HL-60 (cell line): ENCODE results near the gene CFAP74.

Experiments used
- DNase-seq, 2 experiments: peaks; one replicate each; pipeline ENCODE4 v3.0.0-alpha.2; 2010 to 2020; ENCODE audit warnings: low read depth in 1 of 2, low spot score in 1 of 2
- H3K27ac ChIP-seq: fragments of 250-450 bp; sonication (Bioruptor Pico); replicated peaks from 2 replicates; pipeline ENCODE4 v1.5.1; 2020; ENCODE audit warnings: mild to moderate bottlenecking, moderate library complexity
- H3K27me3 ChIP-seq: fragments of 250-450 bp; sonication (Bioruptor Pico); 2 replicates; pipeline ENCODE4 v1.5.1; 2021; ENCODE audit warnings: mild to moderate bottlenecking, moderate library complexity; ENCODE audit not compliant: insufficient read depth, poor library complexity, severe bottlenecking
- H3K4me3 ChIP-seq: replicated peaks from 2 replicates; pipeline ENCODE4 v1.5.1; 2011; ENCODE audit warnings: mild to moderate bottlenecking, control low read depth, low read length; ENCODE audit not compliant: insufficient read depth
- CTCF ChIP-seq: IDR thresholded peaks from one replicate; pipeline ENCODE4 v1.5.1; 2011; ENCODE audit warnings: low read length, control low read depth, inconsistent platforms; ENCODE audit not compliant: insufficient read depth
- GABPA ChIP-seq: IDR thresholded peaks from 2 replicates; pipeline ENCODE4 v1.6.1; 2012; ENCODE audit warnings: low read depth
- POLR2AphosphoS5 ChIP-seq: IDR thresholded peaks from 2 replicates; pipeline ENCODE4 v1.6.1; 2012; ENCODE audit warnings: low read depth
- SPI1 ChIP-seq: IDR thresholded peaks from 2 replicates; pipeline ENCODE4 v1.6.1; 2012; ENCODE audit warnings: low read depth, mild to moderate bottlenecking, borderline replicate concordance
- TF ChIP-seq, protein P1 (sequence below): IDR thresholded peaks from 2 replicates; pipeline ENCODE4 v1.6.1; 2012; ENCODE audit warnings: low read depth; ENCODE audit not compliant: insufficient replicate concordance

CFAP74 gene

DNA sequence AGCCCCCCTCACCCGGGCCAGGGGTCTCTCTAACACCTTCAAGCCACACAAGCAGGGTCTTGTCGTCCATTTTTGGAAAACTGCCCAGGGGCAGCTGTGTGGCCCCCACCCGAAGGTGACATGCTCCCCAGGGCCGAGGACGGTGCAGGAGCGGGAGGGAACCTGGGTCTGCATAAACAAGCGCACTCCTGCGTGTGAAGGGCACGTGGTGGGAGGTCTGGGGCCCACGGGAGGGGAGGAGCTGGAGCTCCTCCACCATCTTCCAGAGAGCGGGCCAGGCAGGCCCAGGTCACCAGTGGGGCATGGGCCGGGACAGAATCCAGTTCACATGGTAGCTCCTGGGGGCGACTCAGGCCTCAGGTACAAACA, 16.5 kb downstream of the CFAP74 start:
- TF ChIP-seq GABPA (no peak), CTCF (no peak), POLR2AphosphoS5 (no peak), SPI1 (no peak)
- TF ChIP-seq, protein P1, sequence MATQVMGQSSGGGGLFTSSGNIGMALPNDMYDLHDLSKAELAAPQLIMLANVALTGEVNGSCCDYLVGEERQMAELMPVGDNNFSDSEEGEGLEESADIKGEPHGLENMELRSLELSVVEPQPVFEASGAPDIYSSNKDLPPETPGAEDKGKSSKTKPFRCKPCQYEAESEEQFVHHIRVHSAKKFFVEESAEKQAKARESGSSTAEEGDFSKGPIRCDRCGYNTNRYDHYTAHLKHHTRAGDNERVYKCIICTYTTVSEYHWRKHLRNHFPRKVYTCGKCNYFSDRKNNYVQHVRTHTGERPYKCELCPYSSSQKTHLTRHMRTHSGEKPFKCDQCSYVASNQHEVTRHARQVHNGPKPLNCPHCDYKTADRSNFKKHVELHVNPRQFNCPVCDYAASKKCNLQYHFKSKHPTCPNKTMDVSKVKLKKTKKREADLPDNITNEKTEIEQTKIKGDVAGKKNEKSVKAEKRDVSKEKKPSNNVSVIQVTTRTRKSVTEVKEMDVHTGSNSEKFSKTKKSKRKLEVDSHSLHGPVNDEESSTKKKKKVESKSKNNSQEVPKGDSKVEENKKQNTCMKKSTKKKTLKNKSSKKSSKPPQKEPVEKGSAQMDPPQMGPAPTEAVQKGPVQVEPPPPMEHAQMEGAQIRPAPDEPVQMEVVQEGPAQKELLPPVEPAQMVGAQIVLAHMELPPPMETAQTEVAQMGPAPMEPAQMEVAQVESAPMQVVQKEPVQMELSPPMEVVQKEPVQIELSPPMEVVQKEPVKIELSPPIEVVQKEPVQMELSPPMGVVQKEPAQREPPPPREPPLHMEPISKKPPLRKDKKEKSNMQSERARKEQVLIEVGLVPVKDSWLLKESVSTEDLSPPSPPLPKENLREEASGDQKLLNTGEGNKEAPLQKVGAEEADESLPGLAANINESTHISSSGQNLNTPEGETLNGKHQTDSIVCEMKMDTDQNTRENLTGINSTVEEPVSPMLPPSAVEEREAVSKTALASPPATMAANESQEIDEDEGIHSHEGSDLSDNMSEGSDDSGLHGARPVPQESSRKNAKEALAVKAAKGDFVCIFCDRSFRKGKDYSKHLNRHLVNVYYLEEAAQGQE = no peak
- Histone ChIP-seq H3K27me3 (no peaks in the 10 kb centered on the region), H3K4me3 (no peak overlapping the region), H3K27ac (no peak overlapping the region)
- DNase-seq = no peak

DNA sequence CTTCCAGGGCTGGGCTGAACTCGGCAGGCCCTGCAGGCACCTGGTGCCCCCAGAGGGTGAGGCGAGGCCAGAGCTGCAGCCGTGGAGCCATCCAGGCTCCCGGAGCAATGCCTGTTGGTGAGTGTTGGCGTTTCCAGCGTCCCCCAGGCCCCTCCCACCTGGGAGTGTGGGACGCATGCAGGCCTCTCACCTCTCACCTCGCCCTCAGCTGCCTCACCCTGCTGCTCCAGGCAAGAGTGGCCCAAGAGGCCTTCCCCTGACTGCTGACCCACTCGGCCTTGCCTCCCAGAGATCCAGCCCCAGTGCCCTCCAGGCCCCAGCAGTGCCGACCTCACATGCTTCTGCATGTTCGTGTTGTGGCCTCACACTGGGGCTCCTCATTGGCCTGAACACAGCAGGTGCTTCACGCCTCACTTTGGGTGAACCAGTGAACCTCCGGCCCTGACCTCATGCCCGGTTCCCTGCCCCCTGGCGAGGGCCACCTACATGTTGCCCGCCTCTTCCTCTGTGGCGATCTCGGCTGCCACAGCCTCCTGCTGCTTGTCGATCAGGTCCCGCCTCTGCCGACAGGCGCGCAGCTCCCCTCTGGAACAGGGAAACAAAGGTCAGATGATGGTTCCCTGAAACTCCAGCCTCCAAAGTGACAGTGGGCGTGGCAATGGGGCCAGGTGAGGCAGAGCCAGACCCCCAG, 17.0 kb downstream of the CFAP74 start:
- TF ChIP-seq CTCF (no peak), GABPA (no peak), POLR2AphosphoS5 (no peak), SPI1 (no peak)
- TF ChIP-seq, protein P1 = no peak
- H3K27me3 ChIP-seq = no peaks in the 10 kb centered on the region
- DNase-seq = no peak
- H3K27ac ChIP-seq = no peak overlapping the region
- H3K4me3 ChIP-seq = no peak overlapping the region

- DNase-seq = no peak
Measured at GRCh38 chr1:1985375-1986050, 18.1 kb downstream of the CFAP74 start.

More at GRCh38 chr1:1985375-1986050, 18.1 kb downstream of the CFAP74 start:
- H3K4me3 ChIP-seq = no peak overlapping the region
- no peak for TF ChIP-seq POLR2AphosphoS5
- TF ChIP-seq, protein P1 = no peak
- TF ChIP-seq SPI1 = no peak
- no peak for TF ChIP-seq CTCF
- TF ChIP-seq GABPA = no peak
- H3K27me3 ChIP-seq = no peaks in the 10 kb centered on the region
- no peak overlapping the region for H3K27ac ChIP-seq
